Activated CD8-positive, alpha-beta T cell treated with anti-CD3 and anti-CD28 coated beads, Interleukin-2, amount 10 ng/mL, durations not matched to agents 7 days and 5 days (primary cell): ENCODE data around the gene LGALSL. TPM values are rescaled to one million over a fixed set of nuclear protein-coding genes. Genes with fewer than 3 reads are reported as not detected.

Experiments
- ATAC-seq: fragments of 150-1000 bp; cut with Tn5 transposase; one replicate; pipeline ENCODE4 v1.10.0; 2021; ENCODE audit warnings: moderate library complexity
- CTCF ChIA-PET: fragments of 350-600 bp; sonication (Branson Sonifier 250); formaldehyde crosslinking; loops from one replicate; lab custom pipeline; 2021; ENCODE audit warnings: antibody characterized with exemption; lab: Charles Lee
- POLR2A ChIA-PET: fragments of 350-600 bp; sonication (Branson Sonifier 250); formaldehyde crosslinking; loops from one replicate; lab custom pipeline; 2021; ENCODE audit warnings: antibody characterized with exemption; lab: Charles Lee
- DNase-seq: peaks from one replicate; pipeline ENCODE4 v3.0.0-alpha.2; 2020
- H3K27ac Mint-ChIP-seq: one replicate; pipeline ENCODE4 v1.8.0; 2021; ENCODE audit warnings: mild to moderate bottlenecking, mixed read lengths
- H3K27me3 Mint-ChIP-seq: one replicate; pipeline ENCODE4 v1.8.0; 2021; ENCODE audit warnings: low read depth, mixed read lengths
- H3K36me3 Mint-ChIP-seq: one replicate; pipeline ENCODE4 v1.8.0; 2021; ENCODE audit warnings: low read depth, mixed read lengths
- H3K4me1 Mint-ChIP-seq: one replicate; pipeline ENCODE4 v1.8.0; 2021; ENCODE audit warnings: low read depth, mixed read lengths
- H3K4me3 Mint-ChIP-seq: one replicate; pipeline ENCODE4 v1.8.0; 2021; ENCODE audit warnings: mild to moderate bottlenecking, mixed read lengths
- H3K9me3 Mint-ChIP-seq: one replicate; pipeline ENCODE4 v1.8.0; 2022; ENCODE audit warnings: mixed read lengths; ENCODE audit not compliant: insufficient read depth
- total RNA-seq, 2 experiments: library from RNA; stranded (reverse); gene quantifications; one replicate each; pipeline ENCODE4 v1.2.3, GENCODE V29; 2021

LGALSL gene
- 1 to 10 TPM in 1 of 2 experiments, under 1 TPM in 1; 0.73 to 1.1 TPM for total RNA-seq

- peaks cover 20% of the 10 kb centered on the region for H3K27me3 Mint-ChIP-seq
- ChIA-PET CTCF (interaction anchor here (6.4 kb wide), 1 partner anchor 123 kb away, joined by 33 read pairs; no protein-coding TSS in a partner anchor), POLR2A (no interaction called here)
- ATAC-seq (peak; percentile 76), DNase-seq (peak; percentile 45)
- peak within 1 kb of the TSS; percentile 77 for H3K4me3 Mint-ChIP-seq
- H3K36me3 Mint-ChIP-seq: no peaks in the 10 kb centered on the region
- no peaks in the 10 kb centered on the region for H3K9me3 Mint-ChIP-seq
- H3K27ac Mint-ChIP-seq: peak within 1 kb of the TSS; percentile 16
- peaks cover 12% of the 10 kb centered on the region for H3K4me1 Mint-ChIP-seq
Observed at GRCh38 chr2:64453770-64454385, at the start of gene LGALSL. TSS of gene LGALSL (plus strand) at chr2:64454162. CDS start at chr2:64454546, 384 bp downstream.

DNA sequence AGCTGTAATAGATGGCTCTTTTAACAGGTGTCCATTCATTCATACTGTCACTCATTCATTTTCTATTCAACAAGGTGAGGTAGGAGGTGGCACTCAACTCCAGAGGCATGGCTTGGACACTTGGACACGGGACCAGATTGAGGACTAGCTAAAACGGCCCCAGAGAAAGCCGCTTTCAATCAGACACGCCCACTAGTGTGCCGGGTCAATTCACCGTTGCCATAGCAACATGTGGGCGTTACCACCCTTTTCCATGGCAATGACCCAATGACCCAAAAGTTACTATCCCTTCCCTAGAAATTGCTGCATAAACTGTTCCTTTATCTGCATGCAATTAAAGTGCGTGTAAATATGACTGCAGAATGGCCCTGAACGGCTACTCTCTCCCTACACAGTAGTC is 49.2 kb upstream of the LGALSL start:
- no peak overlapping the region for H3K27ac Mint-ChIP-seq
- H3K9me3 Mint-ChIP-seq: no peaks in the 10 kb centered on the region
- H3K27me3 Mint-ChIP-seq: peaks cover 7% of the 10 kb centered on the region
- CTCF ChIA-PET: no interaction called here
- no peaks in the 10 kb centered on the region for H3K36me3 Mint-ChIP-seq
- DNase-seq (peak; percentile 11), ATAC-seq (no peak)
- no peaks in the 10 kb centered on the region for H3K4me1 Mint-ChIP-seq
- POLR2A ChIA-PET: no interaction called here
- H3K4me3 Mint-ChIP-seq: no peak overlapping the region

- CTCF ChIA-PET: interaction anchor here (1.0 kb wide), 1 partner anchor 82 kb away, joined by 4 read pairs; no protein-coding TSS in a partner anchor
- Mint-ChIP-seq H3K27ac (no peak overlapping the region), H3K4me1 (no peaks in the 10 kb centered on the region), H3K27me3 (peaks cover 7% of the 10 kb centered on the region), H3K36me3 (no peaks in the 10 kb centered on the region), H3K9me3 (no peaks in the 10 kb centered on the region), H3K4me3 (no peak overlapping the region)
- DNase-seq: peak; percentile 5
- POLR2A ChIA-PET: no interaction called here
- ATAC-seq: no peak
Observed at GRCh38 chr2:64405581-64406406, 48.2 kb upstream of the LGALSL start.

- Mint-ChIP-seq H3K9me3 (no peaks in the 10 kb centered on the region), H3K4me1 (no peaks in the 10 kb centered on the region), H3K27ac (no peak overlapping the region), H3K36me3 (no peaks in the 10 kb centered on the region), H3K4me3 (no peak overlapping the region), H3K27me3 (peaks cover 7% of the 10 kb centered on the region)
- ATAC-seq (no peak), DNase-seq (peak; percentile 7)
- POLR2A ChIA-PET: no interaction called here
- CTCF ChIA-PET: interaction anchor here (1.0 kb wide), 1 partner anchor 81 kb away, joined by 4 read pairs; no protein-coding TSS in a partner anchor
Observed at GRCh38 chr2:64406407-64406774, 47.6 kb upstream of the LGALSL start.

DNA sequence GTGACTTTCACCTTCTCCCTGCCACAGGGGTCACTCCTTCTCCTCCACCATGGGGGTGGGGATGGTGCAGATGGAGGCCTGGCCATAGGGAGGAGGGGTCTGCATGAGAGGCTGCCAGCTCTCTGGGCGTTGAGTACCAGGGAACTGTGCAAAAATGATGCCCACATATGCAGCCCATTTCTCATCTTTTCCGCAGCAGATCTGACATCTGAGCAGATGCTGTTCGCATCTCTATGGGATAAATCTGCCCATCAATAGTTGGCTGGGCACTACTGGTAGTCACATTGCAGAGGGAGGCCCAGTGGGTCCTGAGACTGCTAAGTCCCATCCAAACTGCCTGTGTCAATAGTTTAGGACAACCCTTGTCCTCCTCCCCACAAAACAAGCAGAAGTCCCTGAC is 45.9 kb upstream of the LGALSL start:
- no peaks in the 10 kb centered on the region for H3K9me3 Mint-ChIP-seq
- ChIA-PET CTCF (no interaction called here), POLR2A (no interaction called here)
- DNase-seq (peak; percentile 4), ATAC-seq (no peak)
- no peak overlapping the region for H3K4me3 Mint-ChIP-seq
- H3K27ac Mint-ChIP-seq: no peak overlapping the region
- peaks cover 7% of the 10 kb centered on the region for H3K27me3 Mint-ChIP-seq
- H3K4me1 Mint-ChIP-seq: no peaks in the 10 kb centered on the region
- H3K36me3 Mint-ChIP-seq: no peaks in the 10 kb centered on the region

- Mint-ChIP-seq H3K4me3 (no peak overlapping the region), H3K27me3 (peaks cover 7% of the 10 kb centered on the region), H3K27ac (no peak overlapping the region), H3K9me3 (no peaks in the 10 kb centered on the region), H3K4me1 (no peaks in the 10 kb centered on the region), H3K36me3 (no peaks in the 10 kb centered on the region)
- ChIA-PET POLR2A (no interaction called here), CTCF (interaction anchor here (1.8 kb wide), 1 partner anchor 79 kb away, joined by 12 read pairs; no protein-coding TSS in a partner anchor)
- DNase-seq: peak; percentile 17
- peak; percentile 36 for ATAC-seq
Observed at GRCh38 chr2:64410671-64411070, 43.3 kb upstream of the LGALSL start.

DNA sequence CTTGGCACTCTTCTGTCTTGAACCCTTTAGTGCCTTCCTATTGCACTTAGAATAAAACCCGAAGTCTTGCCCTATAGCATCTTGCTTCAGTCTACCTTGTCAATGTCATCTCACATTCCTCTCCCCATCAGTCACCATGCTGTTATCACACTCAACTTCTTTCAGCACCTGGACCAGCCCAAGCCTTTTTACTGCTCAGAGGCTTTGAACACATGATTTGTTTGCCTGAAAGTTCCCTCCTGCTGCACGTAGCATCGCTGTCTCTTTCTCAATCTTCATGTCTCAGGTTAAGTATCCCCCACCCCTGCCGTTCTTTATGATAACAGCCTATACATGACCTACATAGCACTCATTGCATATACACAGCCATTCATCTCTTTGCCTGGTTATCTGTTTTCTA is 41.3 kb upstream of the LGALSL start:
- ChIA-PET POLR2A (no interaction called here), CTCF (interaction anchor here (1.0 kb wide), 1 partner anchor 81 kb away, joined by 3 read pairs; no protein-coding TSS in a partner anchor)
- Mint-ChIP-seq H3K27me3 (peaks cover 7% of the 10 kb centered on the region), H3K27ac (no peak overlapping the region), H3K9me3 (no peaks in the 10 kb centered on the region), H3K36me3 (no peaks in the 10 kb centered on the region), H3K4me3 (no peak overlapping the region), H3K4me1 (no peaks in the 10 kb centered on the region)
- no peak for ATAC-seq
- no peak for DNase-seq

- DNase-seq: peak; percentile 9
- Mint-ChIP-seq H3K4me1 (no peaks in the 10 kb centered on the region), H3K27ac (no peak overlapping the region), H3K27me3 (no peaks in the 10 kb centered on the region), H3K36me3 (no peaks in the 10 kb centered on the region), H3K9me3 (no peaks in the 10 kb centered on the region), H3K4me3 (no peak overlapping the region)
- POLR2A ChIA-PET: no interaction called here
- no peak for ATAC-seq
- CTCF ChIA-PET: interaction anchor here (0.8 kb wide), 1 partner anchor 84 kb away, joined by 3 read pairs; no protein-coding TSS in a partner anchor
Observed at GRCh38 chr2:64414736-64415435, 39.1 kb upstream of the LGALSL start.

DNA sequence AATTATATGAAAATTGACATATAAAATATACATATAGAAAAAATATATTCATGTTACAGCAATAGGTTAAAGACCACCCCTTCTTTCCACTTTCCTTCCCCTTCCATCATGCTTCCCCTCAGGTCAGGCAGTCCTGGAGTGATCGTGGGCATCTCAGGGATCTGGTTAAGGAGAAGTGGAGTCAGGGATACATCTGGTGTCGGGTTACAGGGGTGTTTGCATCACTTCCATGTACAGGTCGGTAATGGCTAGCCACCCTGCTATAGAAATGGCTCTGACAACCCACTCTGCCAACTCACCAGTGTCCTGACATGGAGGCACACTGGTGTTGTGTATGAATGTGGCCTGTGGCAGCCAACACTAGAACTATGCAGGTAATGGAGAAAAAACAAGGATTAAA is 36.3 kb upstream of the LGALSL start:
- H3K27me3 Mint-ChIP-seq: no peaks in the 10 kb centered on the region
- DNase-seq: no peak
- H3K27ac Mint-ChIP-seq: no peak overlapping the region
- H3K36me3 Mint-ChIP-seq: no peaks in the 10 kb centered on the region
- ChIA-PET CTCF (interaction anchor here (1.9 kb wide), 1 partner anchor 87 kb away, joined by 7 read pairs; no protein-coding TSS in a partner anchor), POLR2A (no interaction called here)
- H3K4me3 Mint-ChIP-seq: no peak overlapping the region
- ATAC-seq: no peak
- H3K4me1 Mint-ChIP-seq: no peaks in the 10 kb centered on the region
- no peaks in the 10 kb centered on the region for H3K9me3 Mint-ChIP-seq

DNA sequence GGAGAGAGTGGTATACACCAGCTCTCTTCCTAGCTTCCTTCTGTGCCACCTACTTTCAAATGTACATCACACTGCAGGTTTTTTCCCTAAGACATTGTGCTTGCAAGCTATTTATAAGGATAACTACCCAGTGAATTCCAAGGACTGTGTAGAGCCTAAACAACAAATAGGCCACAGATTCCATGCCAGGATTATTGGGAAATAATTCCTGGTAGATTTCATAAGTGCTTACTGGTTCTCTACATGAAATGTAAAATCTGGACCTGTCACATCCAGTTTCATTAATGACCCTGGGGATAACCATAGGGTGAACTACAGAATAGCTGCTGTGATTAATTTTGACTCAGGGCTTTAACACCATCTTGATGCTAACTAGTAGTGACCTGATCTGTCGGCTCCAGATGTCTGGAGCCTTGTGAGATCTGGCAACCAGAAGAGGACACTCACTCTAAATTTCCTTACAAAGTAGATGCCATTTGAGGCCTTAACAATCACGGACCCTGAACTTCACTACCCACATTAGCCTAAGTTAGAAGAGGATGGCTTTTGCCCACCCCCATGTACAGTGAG is 34.3 kb upstream of the LGALSL start:
- ChIA-PET POLR2A (no interaction called here), CTCF (interaction anchor here (1.3 kb wide), 1 partner anchor 88 kb away, joined by 4 read pairs; no protein-coding TSS in a partner anchor)
- Mint-ChIP-seq H3K4me3 (no peak overlapping the region), H3K4me1 (no peaks in the 10 kb centered on the region), H3K9me3 (no peaks in the 10 kb centered on the region), H3K27ac (no peak overlapping the region), H3K36me3 (no peaks in the 10 kb centered on the region), H3K27me3 (no peaks in the 10 kb centered on the region)
- no peak for ATAC-seq
- DNase-seq: peak; percentile 7

DNA sequence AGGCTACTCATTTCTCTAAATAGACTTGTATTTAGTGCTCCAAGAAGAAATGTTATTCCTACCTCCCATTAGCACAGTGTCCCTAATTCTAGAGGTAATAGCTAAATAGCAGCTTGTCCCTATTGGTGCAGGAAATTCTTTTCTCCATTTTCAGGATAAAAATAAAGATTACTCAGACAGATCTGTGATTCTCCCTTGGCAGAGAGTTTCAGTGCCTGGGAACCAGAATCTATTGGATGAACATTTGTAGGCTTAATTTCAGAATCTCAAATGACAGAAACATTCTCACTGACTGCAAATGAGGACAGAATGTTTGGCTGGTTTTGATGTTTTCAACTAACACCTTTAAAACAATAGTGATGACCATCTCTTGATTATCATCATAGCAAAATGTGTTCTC is 33.3 kb upstream of the LGALSL start:
- Mint-ChIP-seq H3K27me3 (no peaks in the 10 kb centered on the region), H3K4me3 (no peak overlapping the region), H3K36me3 (no peaks in the 10 kb centered on the region), H3K27ac (no peak overlapping the region), H3K9me3 (no peaks in the 10 kb centered on the region), H3K4me1 (no peaks in the 10 kb centered on the region)
- CTCF ChIA-PET: interaction anchor here (1.0 to 1.3 kb wide), 2 partner anchors 89 to 90 kb away, joined by 4 read pairs; no protein-coding TSS in a partner anchor
- no peak for ATAC-seq
- POLR2A ChIA-PET: no interaction called here
- no peak for DNase-seq
